OCI-LY7 (cell line): ENCODE results near the gene CORO2A.

Source experiments
- EZH2phosphoT487 ChIP-seq: fragments of 200-600 bp; sonication (generic); IDR thresholded peaks from 2 replicates; pipeline ENCODE4 v1.6.1; 2018; ENCODE audit warnings: low read depth, borderline replicate concordance, mild to moderate bottlenecking, mixed run types, antibody characterized with exemption, low read length, moderate library complexity, mixed read lengths
- TF ChIP-seq, protein P1 (sequence below): fragments of 200-600 bp; sonication (generic); conservative IDR thresholded peaks from 2 replicates; pipeline ENCODE4 v1.5.1; 2014; ENCODE audit warnings: mild to moderate bottlenecking, antibody characterized with exemption, low read length, moderate library complexity, mixed read lengths

DNA sequence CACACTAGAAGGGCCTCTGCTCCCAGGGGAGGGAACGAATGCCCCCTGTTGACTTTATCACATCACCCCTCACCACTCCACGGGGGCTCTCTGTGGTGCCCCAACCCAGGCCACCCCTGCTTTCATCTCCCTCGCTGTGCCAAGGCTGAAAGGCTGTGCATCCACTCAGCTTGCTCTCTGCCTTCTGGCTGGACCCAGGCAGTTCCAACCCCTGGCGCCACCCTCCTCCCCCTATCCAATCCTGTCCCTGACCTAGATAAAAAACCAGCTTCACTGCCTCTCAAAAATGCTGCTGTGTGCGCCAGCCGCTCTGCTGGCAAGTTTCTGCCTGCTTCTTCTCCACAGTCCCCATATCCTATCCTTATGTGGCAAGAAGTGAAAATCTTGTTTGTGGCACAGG lies 22.4 kb upstream of the CORO2A start:
- TF ChIP-seq, protein P1, sequence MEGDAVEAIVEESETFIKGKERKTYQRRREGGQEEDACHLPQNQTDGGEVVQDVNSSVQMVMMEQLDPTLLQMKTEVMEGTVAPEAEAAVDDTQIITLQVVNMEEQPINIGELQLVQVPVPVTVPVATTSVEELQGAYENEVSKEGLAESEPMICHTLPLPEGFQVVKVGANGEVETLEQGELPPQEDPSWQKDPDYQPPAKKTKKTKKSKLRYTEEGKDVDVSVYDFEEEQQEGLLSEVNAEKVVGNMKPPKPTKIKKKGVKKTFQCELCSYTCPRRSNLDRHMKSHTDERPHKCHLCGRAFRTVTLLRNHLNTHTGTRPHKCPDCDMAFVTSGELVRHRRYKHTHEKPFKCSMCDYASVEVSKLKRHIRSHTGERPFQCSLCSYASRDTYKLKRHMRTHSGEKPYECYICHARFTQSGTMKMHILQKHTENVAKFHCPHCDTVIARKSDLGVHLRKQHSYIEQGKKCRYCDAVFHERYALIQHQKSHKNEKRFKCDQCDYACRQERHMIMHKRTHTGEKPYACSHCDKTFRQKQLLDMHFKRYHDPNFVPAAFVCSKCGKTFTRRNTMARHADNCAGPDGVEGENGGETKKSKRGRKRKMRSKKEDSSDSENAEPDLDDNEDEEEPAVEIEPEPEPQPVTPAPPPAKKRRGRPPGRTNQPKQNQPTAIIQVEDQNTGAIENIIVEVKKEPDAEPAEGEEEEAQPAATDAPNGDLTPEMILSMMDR: no peak
- no peak for TF ChIP-seq EZH2phosphoT487
